Stimulated activated CD8-positive, alpha-beta memory T cell treated with anti-CD3 and anti-CD28 coated beads, Interleukin-12 subunit alpha, Interleukin-12 subunit beta, amount 100 ng/mL, for 4 hours (primary cell): ENCODE data around the gene DCC.

Experiments used
- DNase-seq: peaks from one replicate; pipeline ENCODE4 v3.0.0-alpha.2; 2020; ENCODE audit warnings: low read depth

Gene DCC

GRCh38 chr18:52824126-52824525 lies 484.1 kb downstream of the DCC start:
- no peak for DNase-seq

- no peak for DNase-seq
Observed at GRCh38 chr18:52826994-52827393, 487.0 kb downstream of the DCC start.

GRCh38 chr18:52829320-52829719 lies 489.3 kb downstream of the DCC start:
- no peak for DNase-seq

GRCh38 chr18:52829876-52830405 lies 489.9 kb downstream of the DCC start:
- DNase-seq, result no peak

- DNase-seq, result no peak
Observed at GRCh38 chr18:52844323-52844722, 504.3 kb downstream of the DCC start.

GRCh38 chr18:52845036-52845435 lies 505.0 kb downstream of the DCC start:
- no peak for DNase-seq

GRCh38 chr18:52850031-52850560 lies 510.1 kb downstream of the DCC start:
- DNase-seq, result no peak

GRCh38 chr18:52861558-52861957 lies 521.6 kb downstream of the DCC start:
- no peak for DNase-seq

- no peak for DNase-seq
Observed at GRCh38 chr18:52869349-52869923, 529.4 kb downstream of the DCC start.

GRCh38 chr18:52869942-52870907 lies 530.2 kb downstream of the DCC start:
- DNase-seq, result no peak

- DNase-seq, result no peak
Observed at GRCh38 chr18:52874774-52875173, 534.8 kb downstream of the DCC start.

GRCh38 chr18:52875725-52876124 lies 535.7 kb downstream of the DCC start:
- no peak for DNase-seq

- DNase-seq, result no peak
Observed at GRCh38 chr18:52888014-52888413, 548.0 kb downstream of the DCC start.

GRCh38 chr18:52894801-52895200 lies 554.8 kb downstream of the DCC start:
- DNase-seq, result no peak

- DNase-seq, result no peak
Observed at GRCh38 chr18:52897611-52898484, 557.9 kb downstream of the DCC start.

GRCh38 chr18:52898485-52899058 lies 558.6 kb downstream of the DCC start:
- DNase-seq, result no peak

- DNase-seq, result no peak
Observed at GRCh38 chr18:52902188-52902587, 562.2 kb downstream of the DCC start.

- DNase-seq, result no peak
Observed at GRCh38 chr18:52903857-52904256, 563.9 kb downstream of the DCC start.

- DNase-seq, result no peak
Observed at GRCh38 chr18:52907543-52908308, 567.7 kb downstream of the DCC start.

- no peak for DNase-seq
Observed at GRCh38 chr18:52914148-52914547, 574.2 kb downstream of the DCC start.

GRCh38 chr18:52920665-52921064 lies 580.7 kb downstream of the DCC start:
- no peak for DNase-seq
